Heart left ventricle (tissue), 16 donors: ENCODE data around the gene OR51D1. TPM values are rescaled to one million over a fixed set of nuclear protein-coding genes. Genes with fewer than 3 reads are reported as not detected.

ENCODE experiments used
- ATAC-seq, 4 donors: fragments of 200-7000 bp; cut with Tn5 transposase; one replicate each; pipeline ENCODE4 v1.9.1; 2020 to 2022; ENCODE audit warnings: moderate library complexity in 4 of 4, mild to moderate bottlenecking in 3 of 4, moderate number of reproducible peaks in 1 of 4
- DNase-seq, 5 donors: peaks; one replicate each; pipeline ENCODE4 v3.0.0-alpha.2; 2020
- H3K27ac ChIP-seq, 12 donors: fragments of 200-600 bp; sonication (generic) in 4 of 12; one replicate each; pipeline versions ENCODE4 v1.5.0 to v1.8.0; 2016 to 2022; ENCODE audit warnings: mild to moderate bottlenecking in 2 of 12
- H3K27me3 ChIP-seq, 9 donors: fragments of 200-600 bp; sonication (generic) in 2 of 9; one replicate each; pipeline versions ENCODE4 v1.5.1 to v1.8.0; 2016 to 2022; ENCODE audit warnings: mild to moderate bottlenecking in 3 of 9
- H3K36me3 ChIP-seq, 9 donors: fragments of 200-600 bp; sonication (generic) in 2 of 9; one replicate each; pipeline versions ENCODE4 v1.5.0 to v1.8.0; 2018 to 2022; ENCODE audit warnings: mild to moderate bottlenecking in 2 of 9
- H3K4me1 ChIP-seq, 12 donors: fragments of 200-600 bp; sonication (generic) in 4 of 12; one replicate each; pipeline versions ENCODE4 v1.5.0 to v1.8.0; 2016 to 2022; ENCODE audit warnings: mild to moderate bottlenecking in 3 of 12
- H3K4me3 ChIP-seq, 12 donors: fragments of 200-600 bp; sonication (generic) in 4 of 12; one replicate each; pipeline versions ENCODE4 v1.5.0 to v1.8.0; 2017 to 2022; ENCODE audit warnings: mild to moderate bottlenecking in 9 of 12, moderate library complexity in 4 of 12
- H3K9me3 ChIP-seq, 12 donors: fragments of 200-600 bp; sonication (generic) in 4 of 12; one replicate each; pipeline versions ENCODE4 v1.5.0 to v1.8.0; 2016 to 2022; ENCODE audit warnings: mild to moderate bottlenecking in 1 of 12
- POLR2A ChIP-seq, 2 donors: fragments of 450-650 bp; IDR thresholded peaks; one replicate each; pipeline ENCODE4 v1.6.1; 2017; ENCODE audit warnings: antibody characterized with exemption in 2 of 2, mild to moderate bottlenecking in 2 of 2, moderate library complexity in 2 of 2
- WGBS, 4 donors: extraction: QIAGEN DNeasy Blood & Tissue Kit in 2 of 4; methylation state at CpG; one replicate each; pipeline versions ENCODE4 v1.1.5 to v1.1.7; 2013 to 2018; 5-methylcytosine and 5-hydroxymethylcytosine counted together
- intact Hi-C, 10 donors: fragments of 100-400 bp; cut with DNase I; formaldehyde crosslinking; loops; one replicate each; pipeline versions ENCODE4 v1.11.1 to v1.14.2; 2022
- polyA plus RNA-seq, 2 donors: library from polyadenylated mRNA; stranded (reverse); fragments of 200-250 nt; gene quantifications; one replicate each; pipeline ENCODE4 v1.2.3, GENCODE V29; 2013
- total RNA-seq, 9 donors: library from RNA; depleted of rRNA in 2 of 9; stranded (reverse); fragments of >200 nt in 2 of 9; fragmentation: NEBNext Ultra II Directional in 3 of 9; extraction: Animal tissue kit (Norgen Biotek cat#: 25700) in 3 of 9; gene quantifications; one replicate each; pipeline versions ENCODE4 v1.1.0 to v1.2.4, GENCODE V29; 2016 to 2023
- TF ChIP-seq, protein P1 (sequence below), 12 donors: fragments of 200-600 bp; sonication (generic) in 4 of 12; IDR thresholded peaks; one replicate each; pipeline versions ENCODE4 v1.5.0 to v1.8.0; 2018 to 2022; ENCODE audit warnings: antibody characterized with exemption in 12 of 12, mild to moderate bottlenecking in 5 of 12
- donor health status: ischemic (EF 13 %, LVEDD 7.1; RV severe dilation, severe dysfunction).
- donor health status: healthy with polysubstance abuse.
- donor health status: DM: no; HTN: yes; CAD: no.
- donor health status: DM: no; HTN: no; CAD: no.
- donor health status: ischemic (EF 25% LVEDD 6.9; RV normal size, moderate dysfunction).
- donor health status: ischemic (EF 25% LVEDD 5.7; RV mildly dilated, moderate dysfunction).
- donor health status: healthy.
- donor health status: DM: yes; HTN: yes; CAD: no.
- donor health status: ischemic (EF 35%, LVEDD 5.7; RV mildly dilated, moderate dysfunction).
- donor health status: nonischemic (EF 11% LVEDD 7.7; RV severe dilation, severe dysfunction).
- donor health status: DM: yes; HTN: yes; CAD: no.
- donor health status: PGD.
- donor health status: ischemic (EF 29% LVEDD 5.4; RV normal size, mild dysfunction).
- donor health status: nonischemic (EF 23%, LVEDD 6.1; RV moderate dilation, normal function).

OR51D1 gene
- total and polyA plus RNA-seq, 11 donors = not detected

DNA sequence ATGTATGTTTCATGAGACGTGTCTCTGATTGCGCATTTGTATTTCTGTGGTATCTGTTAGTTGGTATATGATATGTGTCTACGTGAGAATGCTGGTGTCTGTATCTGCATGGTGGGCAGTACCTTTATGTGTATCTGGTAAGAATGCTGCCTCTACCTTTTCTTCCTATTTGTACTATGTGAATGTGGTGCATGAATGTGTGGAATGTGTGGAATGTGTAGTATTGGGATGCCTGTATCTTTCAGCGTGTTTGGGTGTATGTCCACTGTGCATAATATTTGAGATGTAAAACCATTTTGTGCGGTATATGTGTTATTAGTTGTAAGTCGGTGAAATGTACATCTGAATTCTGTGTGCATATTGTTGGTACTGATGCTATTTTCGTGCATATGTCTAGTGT lies 4.2 kb downstream of the OR51D1 start:
- H3K4me3 ChIP-seq = no peak overlapping the region
- DNase-seq = no peak
- 91 to 94% (median 94%) methylated on average over 7 of the region's 7 CpGs for WGBS, 4 donors
- H3K36me3 ChIP-seq = no peaks in the 10 kb centered on the region
- H3K9me3 ChIP-seq = no peaks in the 10 kb centered on the region
- no peak for TF ChIP-seq POLR2A (IDR thresholded peaks at IDR 0.05)
- TF ChIP-seq, protein P1, sequence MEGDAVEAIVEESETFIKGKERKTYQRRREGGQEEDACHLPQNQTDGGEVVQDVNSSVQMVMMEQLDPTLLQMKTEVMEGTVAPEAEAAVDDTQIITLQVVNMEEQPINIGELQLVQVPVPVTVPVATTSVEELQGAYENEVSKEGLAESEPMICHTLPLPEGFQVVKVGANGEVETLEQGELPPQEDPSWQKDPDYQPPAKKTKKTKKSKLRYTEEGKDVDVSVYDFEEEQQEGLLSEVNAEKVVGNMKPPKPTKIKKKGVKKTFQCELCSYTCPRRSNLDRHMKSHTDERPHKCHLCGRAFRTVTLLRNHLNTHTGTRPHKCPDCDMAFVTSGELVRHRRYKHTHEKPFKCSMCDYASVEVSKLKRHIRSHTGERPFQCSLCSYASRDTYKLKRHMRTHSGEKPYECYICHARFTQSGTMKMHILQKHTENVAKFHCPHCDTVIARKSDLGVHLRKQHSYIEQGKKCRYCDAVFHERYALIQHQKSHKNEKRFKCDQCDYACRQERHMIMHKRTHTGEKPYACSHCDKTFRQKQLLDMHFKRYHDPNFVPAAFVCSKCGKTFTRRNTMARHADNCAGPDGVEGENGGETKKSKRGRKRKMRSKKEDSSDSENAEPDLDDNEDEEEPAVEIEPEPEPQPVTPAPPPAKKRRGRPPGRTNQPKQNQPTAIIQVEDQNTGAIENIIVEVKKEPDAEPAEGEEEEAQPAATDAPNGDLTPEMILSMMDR (IDR thresholded peaks at IDR 0.05) = no peak
- no peak for ATAC-seq
- H3K27ac ChIP-seq = peak overlapping the region in 8 of 12 donors; percentile 51 to 94 (median 88)
- H3K27me3 ChIP-seq = peaks cover 0 to 3% (median 0%) of the 10 kb centered on the region in 9 donors
- intact Hi-C loops = no loop called here
- H3K4me1 ChIP-seq = peaks cover 3 to 53% (median 20%) of the 10 kb centered on the region in 12 donors

DNA sequence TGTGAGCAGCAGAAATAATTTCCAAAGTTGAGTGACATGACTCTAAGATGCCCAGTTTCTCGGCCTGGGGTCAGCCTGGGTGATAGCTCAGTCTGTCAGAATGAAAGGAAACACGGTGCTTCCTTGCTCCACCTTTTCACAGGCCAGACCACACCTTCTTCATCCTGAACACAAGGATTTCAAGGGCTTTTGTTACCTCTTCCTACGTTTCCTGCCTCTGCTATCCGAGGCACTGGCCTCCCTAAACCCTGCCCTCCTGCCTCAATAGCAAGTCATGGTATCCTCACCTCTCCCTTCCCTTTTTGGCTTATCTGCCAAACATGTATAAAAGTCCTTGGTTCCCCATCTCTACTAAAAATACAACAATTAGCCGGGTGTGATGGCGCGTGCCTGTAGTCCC lies 4.8 kb downstream of the OR51D1 start:
- Histone ChIP-seq H3K4me3 (no peak overlapping the region), H3K36me3 (no peaks in the 10 kb centered on the region), H3K27ac (peak overlapping the region in 10 of 12 donors; percentile 51 to 94 (median 86)), H3K4me1 (peaks cover 4 to 57% (median 23%) of the 10 kb centered on the region in 12 donors), H3K9me3 (no peaks in the 10 kb centered on the region), H3K27me3 (peaks cover 0 to 3% (median 0%) of the 10 kb centered on the region in 9 donors)
- intact Hi-C loops = no loop called here
- peak in 3 of 5 donors; percentile 12 to 29 (median 25) for DNase-seq
- peak in 2 of 4 donors; percentile 21 to 69 for ATAC-seq
- WGBS, 4 donors = 53 to 67% (median 61%) methylated on average over 7 of the region's 7 CpGs
- TF ChIP-seq, protein P1 (IDR thresholded peaks at IDR 0.05) = no peak
- TF ChIP-seq POLR2A (IDR thresholded peaks at IDR 0.05) = no peak

DNA sequence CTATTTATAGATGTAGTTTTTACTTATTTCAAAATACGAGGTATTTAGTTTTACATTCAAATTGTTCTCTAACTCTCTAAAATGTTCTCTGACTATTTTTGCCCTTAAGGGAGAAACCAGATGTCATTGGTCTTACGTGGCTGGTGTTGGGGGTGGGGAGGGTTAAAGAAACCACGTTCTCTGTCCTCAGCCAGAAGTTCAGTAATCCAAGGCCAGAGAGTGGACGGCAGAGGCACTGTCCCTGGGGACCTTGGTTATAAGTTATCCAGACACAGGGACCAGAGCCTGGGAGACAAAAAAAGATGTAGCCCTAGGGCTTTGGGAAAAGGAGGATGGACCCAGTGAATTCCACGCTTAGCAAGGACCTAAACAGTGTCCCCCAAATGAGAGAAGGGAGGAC lies 5.8 kb downstream of the OR51D1 start:
- DNase-seq (peak; percentile 60 to 81 (median 68)), ATAC-seq (peak; percentile 53 to 83 (median 68))
- Histone ChIP-seq H3K9me3 (no peaks in the 10 kb centered on the region), H3K27ac (peak overlapping the region; percentile 15 to 94 (median 83)), H3K4me1 (peaks cover 11 to 65% (median 32%) of the 10 kb centered on the region in 12 donors), H3K36me3 (no peaks in the 10 kb centered on the region), H3K27me3 (no peaks in the 10 kb centered on the region), H3K4me3 (peak overlapping the region in 8 of 12 donors; percentile 38 to 61 (median 54))
- peak in 1 of 2 donors; percentile 27 for TF ChIP-seq POLR2A (IDR thresholded peaks at IDR 0.05)
- TF ChIP-seq, protein P1 (IDR thresholded peaks at IDR 0.05) = no peak
- intact Hi-C loops = no loop called here
- WGBS, 4 donors = 14 to 37% (median 15%) methylated on average over 5 of the region's 5 CpGs

DNA sequence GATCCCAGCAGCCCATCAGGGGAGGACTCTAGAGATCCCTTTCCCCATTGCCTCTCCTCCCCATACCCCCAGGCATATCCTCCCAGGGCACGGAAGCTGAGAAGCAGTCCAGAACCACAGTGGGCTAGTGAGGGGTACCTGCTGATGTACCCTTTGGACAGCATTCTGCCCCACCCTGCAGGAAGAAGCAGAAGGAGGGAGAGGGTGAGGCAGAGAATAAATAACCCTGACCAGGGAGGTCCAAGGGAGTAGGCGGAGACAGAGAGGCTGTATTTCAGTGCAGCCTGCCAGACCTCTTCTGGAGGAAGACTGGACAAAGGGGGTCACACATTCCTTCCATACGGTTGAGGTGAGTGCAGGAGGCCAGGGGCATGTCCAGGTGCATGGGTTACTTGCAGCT lies 6.4 kb downstream of the OR51D1 start, which contains the start of gene OR51E1:
Gene OR51E1, plus strand, starts transcription at position 301 of the 400 bp plus-strand sequence. CDS start 8,545 bp downstream, outside the sequence.
- Histone ChIP-seq H3K4me1 (peaks cover 11 to 70% (median 35%) of the 10 kb centered on the region in 12 donors), H3K27ac (peak within 1 kb of the TSS; percentile 15 to 94 (median 83)), H3K36me3 (no peaks in the 10 kb centered on the region), H3K4me3 (peak within 1 kb of the TSS in 11 of 12 donors; percentile 6 to 61 (median 51)), H3K9me3 (no peaks in the 10 kb centered on the region), H3K27me3 (no peaks in the 10 kb centered on the region)
- intact Hi-C loops = no loop called here
- ATAC-seq (peak in 2 of 4 donors; percentile 17 to 20), DNase-seq (peak in 1 of 5 donors; percentile 18)
- 48 to 59% (median 56%) methylated on average over 3 of the region's 3 CpGs for WGBS, 4 donors
- TF ChIP-seq, protein P1 (IDR thresholded peaks at IDR 0.05) = no peak
